ENCODE data around the gene SSTR5.

GRCh38 chr16:1119129-1119528 is 46.6 kb downstream of the SSTR5 start:
- TF ChIP-seq CTCF (IDR thresholded peaks at IDR 0.05) (no peak), EZH2 (IDR thresholded peaks at IDR 0.05; ENCODE audit: borderline replicate concordance, insufficient read depth, low read depth, low read length, poor library complexity, severe bottlenecking) (no peak)

All from B cell (primary cell).